ENCODE data around the gene GBGT1.

GBGT1 gene

DNA sequence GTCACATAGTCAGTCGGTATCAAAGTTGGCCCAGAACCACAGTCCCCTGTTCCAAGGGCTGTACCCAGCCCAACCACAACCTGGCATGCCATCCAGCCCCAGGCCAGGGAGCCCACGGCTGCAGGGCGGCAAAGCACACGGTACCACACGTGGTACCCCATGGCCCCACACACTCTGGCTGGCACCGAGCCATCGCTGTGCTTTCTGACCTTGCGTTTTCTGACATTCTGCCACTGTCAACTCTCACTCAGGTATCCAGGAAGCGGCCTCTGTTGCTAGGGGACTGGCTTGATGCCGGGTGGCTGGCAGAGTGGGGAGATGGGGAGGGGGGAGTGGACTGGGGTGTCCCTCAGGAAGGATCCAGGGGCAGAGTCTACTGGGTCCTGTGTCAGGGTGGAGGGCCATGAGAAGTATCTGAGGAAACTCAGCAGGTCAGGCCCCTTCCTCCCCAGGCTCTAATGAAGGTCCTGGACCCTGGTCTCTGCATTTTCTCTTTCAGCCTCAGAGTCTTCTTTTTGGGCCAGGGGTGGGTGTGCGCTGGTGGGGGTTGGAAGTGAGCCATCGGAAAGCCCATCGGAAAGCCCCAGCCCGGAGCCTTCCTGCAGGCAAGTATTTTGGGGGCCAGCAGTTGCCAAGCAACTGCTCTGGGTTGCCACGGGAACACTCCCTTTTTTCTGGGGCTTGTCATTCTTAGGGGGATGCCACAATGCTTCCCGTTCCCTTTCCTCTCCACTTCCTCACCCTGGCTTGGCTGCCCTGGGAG, 21.7 kb downstream of the GBGT1 start:
- Histone ChIP-seq H3K36me3 (ENCODE audit: insufficient read depth, low read length) (no peaks in the 10 kb centered on the region), H3K27me3 (ENCODE audit: insufficient read depth, low read length) (no peaks in the 10 kb centered on the region), H3K79me2 (ENCODE audit: control insufficient read depth, insufficient read depth, low read length, unreplicated experiment) (peaks cover 8% of the 10 kb centered on the region), H3K4me1 (ENCODE audit: control insufficient read depth, insufficient read depth, low read length, unreplicated experiment) (peaks cover 6% of the 10 kb centered on the region), H3K27ac (ENCODE audit: low read depth, low read length) (no peak overlapping the region), H3K4me3 (ENCODE audit: low read depth, low read length) (no peak overlapping the region), H2AFZ (ENCODE audit: low read length, unreplicated experiment) (no peak overlapping the region)

DNA sequence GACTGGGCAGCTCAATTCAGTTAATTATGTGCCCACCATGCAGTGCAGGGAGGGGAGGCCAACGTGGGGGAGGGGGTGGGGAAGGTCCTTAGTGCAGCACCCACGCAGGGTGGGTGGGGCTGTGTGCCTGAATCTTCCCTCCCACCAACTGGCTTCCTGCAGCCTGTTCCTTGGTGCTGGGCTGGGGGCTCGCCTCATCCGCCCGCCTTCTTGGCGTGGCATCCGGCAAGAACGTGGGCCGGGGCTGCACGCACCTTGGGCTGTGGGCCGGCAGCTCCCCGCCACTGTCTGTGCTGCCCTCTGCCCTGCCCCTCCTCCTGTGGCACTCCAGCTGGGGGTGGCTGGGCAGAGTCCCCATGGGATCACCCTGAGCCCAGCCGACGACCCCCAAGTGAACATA, 23.1 kb downstream of the GBGT1 start:
- Histone ChIP-seq H3K4me3 (ENCODE audit: low read depth, low read length) (no peak overlapping the region), H3K4me1 (ENCODE audit: control insufficient read depth, insufficient read depth, low read length, unreplicated experiment) (peaks cover 12% of the 10 kb centered on the region), H2AFZ (ENCODE audit: low read length, unreplicated experiment) (no peak overlapping the region), H3K27ac (ENCODE audit: low read depth, low read length) (no peak overlapping the region), H3K27me3 (ENCODE audit: insufficient read depth, low read length) (no peaks in the 10 kb centered on the region), H3K36me3 (ENCODE audit: insufficient read depth, low read length) (no peaks in the 10 kb centered on the region), H3K79me2 (ENCODE audit: control insufficient read depth, insufficient read depth, low read length, unreplicated experiment) (peaks cover 8% of the 10 kb centered on the region)

DNA sequence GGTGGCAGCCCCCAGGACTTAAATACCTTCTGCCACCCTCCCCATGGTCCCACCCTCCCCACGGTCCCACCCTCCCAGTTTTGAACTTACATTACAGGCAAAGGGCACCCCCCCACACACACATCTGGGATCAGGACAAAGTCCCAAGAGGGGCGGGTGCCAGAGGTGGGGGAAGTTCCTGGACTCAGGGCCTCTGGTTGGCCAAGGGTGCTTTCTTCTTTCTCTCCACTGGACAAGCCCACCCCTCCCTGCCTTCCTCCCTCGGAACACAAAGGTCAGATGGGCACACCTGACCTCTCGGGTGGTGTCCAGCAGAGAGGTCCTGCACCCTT, 23.6 kb downstream of the GBGT1 start:
- Histone ChIP-seq H3K4me3 (ENCODE audit: low read depth, low read length) (no peak overlapping the region), H2AFZ (ENCODE audit: low read length, unreplicated experiment) (no peak overlapping the region), H3K36me3 (ENCODE audit: insufficient read depth, low read length) (no peaks in the 10 kb centered on the region), H3K27ac (ENCODE audit: low read depth, low read length) (no peak overlapping the region), H3K4me1 (ENCODE audit: control insufficient read depth, insufficient read depth, low read length, unreplicated experiment) (peaks cover 15% of the 10 kb centered on the region), H3K79me2 (ENCODE audit: control insufficient read depth, insufficient read depth, low read length, unreplicated experiment) (peaks cover 3% of the 10 kb centered on the region), H3K27me3 (ENCODE audit: insufficient read depth, low read length) (no peaks in the 10 kb centered on the region)

DNA sequence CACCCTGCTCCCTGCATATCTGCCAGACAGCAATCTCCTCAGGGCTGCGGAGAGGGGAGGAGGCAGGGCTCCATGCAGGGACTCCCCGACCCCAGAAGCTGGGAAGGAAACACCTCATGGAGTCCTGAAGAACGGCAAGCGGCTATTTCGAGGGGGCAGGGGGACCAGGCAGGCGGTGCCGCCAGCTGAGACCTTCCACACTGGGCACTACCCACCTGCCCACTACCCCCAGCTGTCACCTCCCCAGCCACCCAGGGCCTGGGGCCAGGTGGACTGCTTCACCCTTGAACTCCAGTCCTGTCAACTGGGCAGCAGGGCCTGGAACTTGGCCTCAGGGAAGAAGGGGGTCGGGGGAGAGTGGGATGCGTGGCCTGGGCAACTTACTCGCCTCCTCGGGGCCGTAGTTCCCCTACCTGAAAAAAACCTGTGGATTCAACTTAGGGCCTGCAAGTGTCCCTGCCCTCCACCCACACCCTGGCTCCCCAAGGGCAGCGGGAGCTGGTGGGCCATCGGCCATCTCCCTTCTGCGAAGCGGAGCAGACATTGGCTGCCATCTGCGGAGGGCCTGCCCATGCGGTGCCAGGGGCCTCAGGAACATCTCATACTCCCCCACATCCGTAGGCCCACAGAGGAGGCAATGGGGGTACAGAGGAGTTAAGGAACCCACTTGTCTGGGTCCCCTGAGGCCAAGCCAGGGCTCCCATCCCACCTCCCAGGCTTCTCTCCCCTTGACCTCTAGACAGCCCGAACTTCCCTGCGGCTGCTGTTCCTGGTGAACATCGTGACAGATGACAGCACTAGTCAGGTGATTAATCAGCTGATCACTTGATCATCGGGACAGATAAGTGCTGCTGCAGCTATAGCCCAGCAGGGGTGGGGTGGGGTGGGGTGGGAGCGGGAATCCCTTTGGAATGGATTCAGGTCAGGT, 24.2 kb downstream of the GBGT1 start:
- no peaks in the 10 kb centered on the region for H3K36me3 ChIP-seq (ENCODE audit: insufficient read depth, low read length)
- no peak overlapping the region for H3K27ac ChIP-seq (ENCODE audit: low read depth, low read length)
- H3K4me1 ChIP-seq (ENCODE audit: control insufficient read depth, insufficient read depth, low read length, unreplicated experiment), result peaks cover 17% of the 10 kb centered on the region
- no peak overlapping the region for H2AFZ ChIP-seq (ENCODE audit: low read length, unreplicated experiment)
- H3K79me2 ChIP-seq (ENCODE audit: control insufficient read depth, insufficient read depth, low read length, unreplicated experiment), result peaks cover 3% of the 10 kb centered on the region
- H3K4me3 ChIP-seq (ENCODE audit: low read depth, low read length), result no peak overlapping the region
- no peaks in the 10 kb centered on the region for H3K27me3 ChIP-seq (ENCODE audit: insufficient read depth, low read length)

DNA sequence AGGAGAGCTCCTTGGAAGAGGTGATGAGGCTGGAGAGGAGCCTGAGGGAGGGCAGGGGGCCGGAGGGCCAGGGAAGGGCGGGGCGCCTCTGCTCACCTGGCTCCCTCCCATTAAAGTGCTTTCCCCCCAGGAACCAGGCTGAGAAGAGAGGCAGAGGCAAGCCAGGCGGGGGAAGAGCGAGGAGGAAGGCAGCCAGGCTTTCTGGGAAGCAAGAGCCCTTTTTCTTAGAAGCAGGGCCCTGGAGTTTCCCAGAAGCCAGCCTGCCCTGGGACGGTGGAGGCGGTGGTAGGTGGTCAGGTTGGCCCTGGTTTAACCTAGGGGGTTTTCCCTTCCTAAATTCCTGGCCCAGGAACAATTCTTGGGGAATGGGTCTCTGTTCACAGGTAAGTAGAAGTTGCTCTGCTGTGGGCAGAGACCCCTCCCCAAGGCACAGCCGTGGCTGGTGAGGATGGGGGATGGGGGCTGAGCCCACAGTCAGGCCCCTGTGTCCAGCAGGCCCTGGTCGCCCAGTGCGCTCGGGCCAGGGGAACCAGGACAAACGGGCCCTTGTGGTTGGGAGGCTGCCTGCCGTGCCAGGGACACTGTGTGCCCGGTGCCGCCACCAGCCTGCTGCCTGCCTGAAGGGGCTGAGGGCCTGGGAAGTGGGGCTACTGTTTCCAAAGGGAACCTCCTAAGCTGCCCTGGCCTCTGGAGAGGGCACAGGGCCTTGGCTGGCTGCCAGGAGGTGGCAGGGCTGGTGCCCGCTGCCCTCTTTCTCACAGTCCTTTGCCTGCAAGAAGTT, 26.1 kb downstream of the GBGT1 start:
- Histone ChIP-seq H3K79me2 (ENCODE audit: control insufficient read depth, insufficient read depth, low read length, unreplicated experiment) (peaks cover 3% of the 10 kb centered on the region), H3K4me1 (ENCODE audit: control insufficient read depth, insufficient read depth, low read length, unreplicated experiment) (peaks cover 32% of the 10 kb centered on the region), H3K27ac (ENCODE audit: low read depth, low read length) (no peak overlapping the region), H2AFZ (ENCODE audit: low read length, unreplicated experiment) (no peak overlapping the region), H3K36me3 (ENCODE audit: insufficient read depth, low read length) (no peaks in the 10 kb centered on the region), H3K27me3 (ENCODE audit: insufficient read depth, low read length) (no peaks in the 10 kb centered on the region), H3K4me3 (ENCODE audit: low read depth, low read length) (no peak overlapping the region)

DNA sequence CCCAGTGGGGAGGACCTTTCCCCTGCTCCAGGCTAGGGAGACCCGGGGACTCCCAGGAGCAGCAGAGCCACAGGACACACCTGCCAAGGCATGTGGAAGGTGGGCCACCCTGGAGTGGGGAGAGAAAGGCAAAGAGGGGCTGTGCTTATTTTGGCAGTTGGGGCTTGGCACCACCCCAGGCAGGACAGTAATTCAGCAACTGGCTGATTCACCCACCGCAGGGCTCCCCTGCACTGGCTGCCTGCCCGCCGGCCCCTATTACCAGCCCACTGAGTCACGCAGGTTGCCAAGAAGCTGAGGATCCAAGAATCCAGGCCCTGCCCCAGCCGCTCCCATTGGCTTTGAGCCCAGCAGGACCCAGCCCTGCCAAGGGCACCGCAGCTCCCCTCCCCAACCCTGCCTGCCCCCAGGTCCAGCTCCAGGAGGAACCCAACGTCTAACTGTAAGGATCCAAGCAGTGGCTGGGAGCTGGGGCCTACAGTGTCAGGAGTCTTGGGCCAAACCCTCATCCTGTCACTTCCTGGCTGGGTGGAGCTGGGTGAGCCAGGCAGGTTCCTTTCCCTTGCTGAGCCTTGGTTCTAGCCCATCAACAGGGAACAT, 28.5 kb downstream of the GBGT1 start:
- H3K27ac ChIP-seq (ENCODE audit: low read depth, low read length), result peak overlapping the region; percentile 75; the same call in 1 of the 2 replicates
- H3K27me3 ChIP-seq (ENCODE audit: insufficient read depth, low read length), result no peaks in the 10 kb centered on the region

DNA sequence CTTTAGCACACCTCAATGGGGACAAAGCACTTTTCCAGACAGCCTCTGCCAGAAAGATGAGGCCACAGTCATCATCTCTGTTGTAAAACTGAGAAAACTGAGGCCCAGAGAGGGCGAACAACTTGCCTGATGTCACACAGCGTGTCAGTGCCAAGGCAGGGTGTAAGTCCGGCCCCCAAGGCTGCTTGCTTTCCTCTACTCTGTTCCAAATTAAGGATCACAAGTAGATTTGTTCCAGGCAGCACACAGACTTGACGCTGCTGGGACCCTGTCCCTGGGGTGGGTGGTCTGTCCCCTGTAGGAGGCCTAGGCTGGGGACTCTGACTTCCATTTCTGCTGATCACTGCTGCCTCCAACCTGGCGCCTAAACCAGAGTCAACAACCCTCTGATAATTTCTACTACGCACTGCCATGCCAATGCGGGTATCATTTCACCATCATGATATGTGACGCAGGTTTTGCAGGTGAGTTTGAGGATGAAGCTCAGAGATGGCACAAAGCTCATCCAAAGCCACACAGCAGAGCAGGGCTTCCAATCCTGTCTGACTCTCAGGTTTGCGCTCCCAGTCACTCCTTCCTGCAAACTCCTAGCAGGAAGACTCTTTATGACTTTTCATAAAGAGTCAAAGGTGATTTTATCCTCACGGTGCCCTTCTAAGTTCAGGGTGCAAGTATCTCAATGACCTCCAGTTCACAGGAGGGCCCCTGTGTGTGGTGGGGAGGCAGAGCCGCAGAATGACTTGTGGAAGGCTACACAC, 29.1 kb downstream of the GBGT1 start:
- H3K27ac ChIP-seq (ENCODE audit: low read depth, low read length), result peak overlapping the region; percentile 75
- no peaks in the 10 kb centered on the region for H3K36me3 ChIP-seq (ENCODE audit: insufficient read depth, low read length)
- no peaks in the 10 kb centered on the region for H3K27me3 ChIP-seq (ENCODE audit: insufficient read depth, low read length)
- H2AFZ ChIP-seq (ENCODE audit: low read length, unreplicated experiment), result no peak overlapping the region
- peaks cover 45% of the 10 kb centered on the region for H3K4me1 ChIP-seq (ENCODE audit: control insufficient read depth, insufficient read depth, low read length, unreplicated experiment)
- H3K79me2 ChIP-seq (ENCODE audit: control insufficient read depth, insufficient read depth, low read length, unreplicated experiment), result no peaks in the 10 kb centered on the region
- H3K4me3 ChIP-seq (ENCODE audit: low read depth, low read length), result 0 out of 2 replicates have a peak overlapping the region, but pooled peaks have one; percentile 10

More for the DNA sequence above, 28.5 kb downstream of the GBGT1 start:
- H3K4me3 ChIP-seq (ENCODE audit: low read depth, low read length), result no peak overlapping the region
- no peaks in the 10 kb centered on the region for H3K79me2 ChIP-seq (ENCODE audit: control insufficient read depth, insufficient read depth, low read length, unreplicated experiment)
- no peaks in the 10 kb centered on the region for H3K36me3 ChIP-seq (ENCODE audit: insufficient read depth, low read length)
- no peak overlapping the region for H2AFZ ChIP-seq (ENCODE audit: low read length, unreplicated experiment)
- H3K4me1 ChIP-seq (ENCODE audit: control insufficient read depth, insufficient read depth, low read length, unreplicated experiment), result peaks cover 45% of the 10 kb centered on the region

DNA sequence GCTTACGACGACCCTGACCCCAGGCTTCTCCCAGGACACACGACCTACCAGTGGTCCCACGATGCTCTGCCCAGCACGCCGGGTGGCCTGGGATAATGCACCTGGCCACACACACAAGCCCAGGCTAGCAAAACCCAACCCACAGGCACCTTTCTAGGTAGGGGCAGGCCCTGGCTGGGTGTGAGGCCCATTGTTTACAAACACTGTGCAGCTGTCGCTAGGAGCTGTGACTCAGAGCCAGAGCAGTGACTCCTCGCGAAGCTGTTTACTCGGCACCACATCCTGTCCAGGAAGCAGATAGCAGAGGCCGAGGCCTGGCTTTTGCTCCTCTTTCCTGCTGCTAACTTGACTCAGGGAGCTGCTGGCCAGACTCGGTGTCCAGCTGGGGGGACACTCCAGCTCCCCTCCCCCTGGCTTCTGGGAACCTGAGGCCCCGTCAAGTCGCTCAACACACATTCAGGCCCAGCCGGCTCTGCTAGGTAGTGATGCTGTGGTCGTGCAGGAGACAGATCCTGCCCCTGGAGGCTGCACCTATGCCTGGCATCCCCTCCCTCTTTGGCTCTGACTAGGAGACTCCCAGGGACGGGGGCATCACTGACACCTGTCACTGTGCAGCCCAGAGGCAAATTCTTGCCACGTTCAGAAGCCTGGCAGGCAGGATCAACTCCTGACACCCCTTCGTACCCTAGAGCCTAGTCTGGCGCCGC, 29.9 kb downstream of the GBGT1 start:
- no peaks in the 10 kb centered on the region for H3K79me2 ChIP-seq (ENCODE audit: control insufficient read depth, insufficient read depth, low read length, unreplicated experiment)
- H3K27ac ChIP-seq (ENCODE audit: low read depth, low read length), result peak overlapping the region; percentile 75
- no peaks in the 10 kb centered on the region for H3K27me3 ChIP-seq (ENCODE audit: insufficient read depth, low read length)
- no peaks in the 10 kb centered on the region for H3K36me3 ChIP-seq (ENCODE audit: insufficient read depth, low read length)
- 0 out of 2 replicates have a peak overlapping the region, but pooled peaks have one; percentile 10 for H3K4me3 ChIP-seq (ENCODE audit: low read depth, low read length)
- H2AFZ ChIP-seq (ENCODE audit: low read length, unreplicated experiment), result no peak overlapping the region
- peaks cover 45% of the 10 kb centered on the region for H3K4me1 ChIP-seq (ENCODE audit: control insufficient read depth, insufficient read depth, low read length, unreplicated experiment)

DNA sequence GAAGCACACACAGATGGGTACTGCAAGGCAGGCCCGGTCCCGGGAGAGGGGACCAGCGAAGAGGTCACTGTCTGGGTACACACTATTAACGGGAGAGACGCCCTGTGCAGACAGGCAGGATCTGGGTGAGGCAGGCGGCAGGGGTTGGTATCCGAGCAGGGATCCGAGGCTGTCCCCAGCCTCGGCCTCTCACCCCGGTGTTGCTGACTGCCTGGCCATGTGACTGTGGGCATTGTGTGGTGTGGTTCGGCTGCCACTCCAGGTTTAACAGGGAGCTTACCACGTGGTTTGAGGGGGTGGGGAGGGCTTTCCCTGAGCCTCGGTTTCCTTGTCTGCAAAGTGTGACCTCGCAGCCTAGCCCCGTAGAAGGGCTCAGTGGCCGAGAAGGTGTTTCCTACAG, 31.5 kb downstream of the GBGT1 start:
- Histone ChIP-seq H3K4me3 (ENCODE audit: low read depth, low read length) (no peak overlapping the region), H3K36me3 (ENCODE audit: insufficient read depth, low read length) (no peaks in the 10 kb centered on the region), H3K27me3 (ENCODE audit: insufficient read depth, low read length) (no peaks in the 10 kb centered on the region), H3K79me2 (ENCODE audit: control insufficient read depth, insufficient read depth, low read length, unreplicated experiment) (no peaks in the 10 kb centered on the region), H2AFZ (ENCODE audit: low read length, unreplicated experiment) (no peak overlapping the region), H3K27ac (ENCODE audit: low read depth, low read length) (no peak overlapping the region), H3K4me1 (ENCODE audit: control insufficient read depth, insufficient read depth, low read length, unreplicated experiment) (peaks cover 45% of the 10 kb centered on the region)
